Measurements from ENCODE around the gene FBXO48. TPM values are rescaled to one million over a fixed set of nuclear protein-coding genes. Genes with fewer than 3 reads are reported as not detected.
A peak's percentile ranks its signal among the peaks of the same experiment; 100 is the strongest.
"Not testable (repeated sequence)": the region's sequence is repeated elsewhere in the genome, so short reads cannot be mapped to it uniquely, and the experiment has no call there.

FBXO48 gene
- total and polyA plus RNA-seq, 2 donors: 0.66 to 1.4 TPM

GRCh38 chr2:68448671-68449653 is 18.1 kb downstream of the FBXO48 start:
- H3K36me3 ChIP-seq (ENCODE audit: control insufficient read depth in 2 of 2, insufficient read depth in 2 of 2, low read length in 1 of 2): no peaks in the 10 kb centered on the region
- H3K9me3 ChIP-seq (ENCODE audit: control insufficient read depth in 2 of 2, insufficient read depth in 1 of 2, low read length in 1 of 2): peaks cover 1 to 24% of the 10 kb centered on the region in 2 donors
- DNase-seq (ENCODE audit: low read depth in 6 of 9, low spot score in 9 of 9): peak in 2 of 9 donors; percentile 28 to 52
- no peak overlapping the region for H3K27ac ChIP-seq (ENCODE audit: low read depth in 1 of 2, low read length in 1 of 2)
- no peaks in the 10 kb centered on the region for H3K27me3 ChIP-seq (ENCODE audit: control insufficient read depth in 2 of 2, insufficient read depth in 1 of 2, low read length in 1 of 2)
- 94% methylated on average over 24 of the region's 24 CpGs for WGBS
- H3K4me1 ChIP-seq (ENCODE audit: control insufficient read depth in 2 of 2, insufficient read depth in 2 of 2, low read length in 2 of 2): peaks cover 3 to 7% of the 10 kb centered on the region in 2 donors
- H3K4me3 ChIP-seq (ENCODE audit: low read length in 2 of 2): no peak overlapping the region

GRCh38 chr2:68447118-68447517 is 20.0 kb downstream of the FBXO48 start:
- Histone ChIP-seq H3K9me3 (ENCODE audit: control insufficient read depth in 2 of 2, insufficient read depth in 1 of 2, low read length in 1 of 2) (peaks cover 1 to 22% of the 10 kb centered on the region in 2 donors), H3K27me3 (ENCODE audit: control insufficient read depth in 2 of 2, insufficient read depth in 1 of 2, low read length in 1 of 2) (no peaks in the 10 kb centered on the region), H3K36me3 (ENCODE audit: control insufficient read depth in 2 of 2, insufficient read depth in 2 of 2, low read length in 1 of 2) (no peaks in the 10 kb centered on the region), H3K4me1 (ENCODE audit: control insufficient read depth in 2 of 2, insufficient read depth in 2 of 2, low read length in 2 of 2) (peaks cover 1% of the 10 kb centered on the region in 2 donors), H3K4me3 (ENCODE audit: low read length in 2 of 2) (no peak overlapping the region), H3K27ac (ENCODE audit: low read depth in 1 of 2, low read length in 1 of 2) (no peak overlapping the region)
- WGBS: 92% methylated on average over 16 of the region's 16 CpGs
- no peak for DNase-seq (ENCODE audit: low read depth in 6 of 9, low spot score in 9 of 9)

- H3K27ac ChIP-seq (ENCODE audit: low read depth in 1 of 2, low read length in 1 of 2); H3K4me3 ChIP-seq (ENCODE audit: low read length in 2 of 2); H3K4me1 ChIP-seq (ENCODE audit: control insufficient read depth in 2 of 2, insufficient read depth in 2 of 2, low read length in 2 of 2); H3K36me3 ChIP-seq (ENCODE audit: control insufficient read depth in 2 of 2, insufficient read depth in 2 of 2, low read length in 1 of 2); DNase-seq (ENCODE audit: low read depth in 6 of 9, low spot score in 9 of 9); H3K27me3 ChIP-seq (ENCODE audit: control insufficient read depth in 2 of 2, insufficient read depth in 1 of 2, low read length in 1 of 2): not testable (repeated sequence)
- 55% methylated on average over 2 of the region's 3 CpGs for WGBS
- peaks cover 1 to 21% of the 10 kb centered on the region in 2 donors for H3K9me3 ChIP-seq (ENCODE audit: control insufficient read depth in 2 of 2, insufficient read depth in 1 of 2, low read length in 1 of 2)
These were observed 20.7 kb downstream of the FBXO48 start for GRCh38 chr2:68446425-68446824.

GRCh38 chr2:68441994-68442322 is 25.1 kb downstream of the FBXO48 start:
- no peak overlapping the region for H3K4me3 ChIP-seq (ENCODE audit: low read length in 2 of 2)
- H3K27me3 ChIP-seq (ENCODE audit: control insufficient read depth in 2 of 2, insufficient read depth in 1 of 2, low read length in 1 of 2): no peaks in the 10 kb centered on the region
- 98% methylated on average over 2 of the region's 2 CpGs for WGBS
- peaks cover 0 to 13% of the 10 kb centered on the region in 2 donors for H3K4me1 ChIP-seq (ENCODE audit: control insufficient read depth in 2 of 2, insufficient read depth in 2 of 2, low read length in 2 of 2)
- H3K27ac ChIP-seq (ENCODE audit: low read depth in 1 of 2, low read length in 1 of 2): no peak overlapping the region
- H3K36me3 ChIP-seq (ENCODE audit: control insufficient read depth in 2 of 2, insufficient read depth in 2 of 2, low read length in 1 of 2): no peaks in the 10 kb centered on the region
- H3K9me3 ChIP-seq (ENCODE audit: control insufficient read depth in 2 of 2, insufficient read depth in 1 of 2, low read length in 1 of 2): peaks cover 0 to under 1% of the 10 kb centered on the region in 2 donors
- DNase-seq (ENCODE audit: low read depth in 6 of 9, low spot score in 9 of 9): no peak

- peaks cover 0 to 19% of the 10 kb centered on the region in 2 donors for H3K4me1 ChIP-seq (ENCODE audit: control insufficient read depth in 2 of 2, insufficient read depth in 2 of 2, low read length in 2 of 2)
- H3K36me3 ChIP-seq (ENCODE audit: control insufficient read depth in 2 of 2, insufficient read depth in 2 of 2, low read length in 1 of 2): no peaks in the 10 kb centered on the region
- H3K27me3 ChIP-seq (ENCODE audit: control insufficient read depth in 2 of 2, insufficient read depth in 1 of 2, low read length in 1 of 2): no peaks in the 10 kb centered on the region
- WGBS: 47% methylated on average over 6 of the region's 6 CpGs
- no peaks in the 10 kb centered on the region for H3K9me3 ChIP-seq (ENCODE audit: control insufficient read depth in 2 of 2, insufficient read depth in 1 of 2, low read length in 1 of 2)
- H3K4me3 ChIP-seq (ENCODE audit: low read length in 2 of 2): no peak overlapping the region
- peak overlapping the region in 1 of 2 donors; percentile 8 for H3K27ac ChIP-seq (ENCODE audit: low read depth in 1 of 2, low read length in 1 of 2)
- peak; percentile 64 to 91 (median 78) for DNase-seq (ENCODE audit: low read depth in 6 of 9, low spot score in 9 of 9)
These were observed 25.7 kb downstream of the FBXO48 start for GRCh38 chr2:68441179-68441993.

GRCh38 chr2:68438455-68439303 is 28.4 kb downstream of the FBXO48 start:
- H3K27me3 ChIP-seq (ENCODE audit: control insufficient read depth in 2 of 2, insufficient read depth in 1 of 2, low read length in 1 of 2): no peaks in the 10 kb centered on the region
- no peak overlapping the region for H3K4me3 ChIP-seq (ENCODE audit: low read length in 2 of 2)
- H3K4me1 ChIP-seq (ENCODE audit: control insufficient read depth in 2 of 2, insufficient read depth in 2 of 2, low read length in 2 of 2): peaks cover 0 to 19% of the 10 kb centered on the region in 2 donors
- H3K36me3 ChIP-seq (ENCODE audit: control insufficient read depth in 2 of 2, insufficient read depth in 2 of 2, low read length in 1 of 2): no peaks in the 10 kb centered on the region
- no peaks in the 10 kb centered on the region for H3K9me3 ChIP-seq (ENCODE audit: control insufficient read depth in 2 of 2, insufficient read depth in 1 of 2, low read length in 1 of 2)
- no peak for DNase-seq (ENCODE audit: low read depth in 6 of 9, low spot score in 9 of 9)
- H3K27ac ChIP-seq (ENCODE audit: low read depth in 1 of 2, low read length in 1 of 2): peak overlapping the region in 1 of 2 donors; percentile 52
- 66% methylated on average over 7 of the region's 7 CpGs for WGBS

GRCh38 chr2:68436270-68436669 is 30.8 kb downstream of the FBXO48 start:
- H3K9me3 ChIP-seq (ENCODE audit: control insufficient read depth in 2 of 2, insufficient read depth in 1 of 2, low read length in 1 of 2): peaks cover 0 to 14% of the 10 kb centered on the region in 2 donors
- H3K36me3 ChIP-seq (ENCODE audit: control insufficient read depth in 2 of 2, insufficient read depth in 2 of 2, low read length in 1 of 2): no peaks in the 10 kb centered on the region
- DNase-seq (ENCODE audit: low read depth in 6 of 9, low spot score in 9 of 9): no peak
- WGBS: 93% methylated on average over 4 of the region's 4 CpGs
- H3K4me1 ChIP-seq (ENCODE audit: control insufficient read depth in 2 of 2, insufficient read depth in 2 of 2, low read length in 2 of 2): peaks cover 0 to 15% of the 10 kb centered on the region in 2 donors
- no peak overlapping the region for H3K4me3 ChIP-seq (ENCODE audit: low read length in 2 of 2)
- H3K27me3 ChIP-seq (ENCODE audit: control insufficient read depth in 2 of 2, insufficient read depth in 1 of 2, low read length in 1 of 2): no peaks in the 10 kb centered on the region
- H3K27ac ChIP-seq (ENCODE audit: low read depth in 1 of 2, low read length in 1 of 2): peak overlapping the region; percentile 44 to 53

- Histone ChIP-seq H3K36me3 (ENCODE audit: control insufficient read depth in 2 of 2, insufficient read depth in 2 of 2, low read length in 1 of 2) (no peaks in the 10 kb centered on the region), H3K27me3 (ENCODE audit: control insufficient read depth in 2 of 2, insufficient read depth in 1 of 2, low read length in 1 of 2) (no peaks in the 10 kb centered on the region), H3K4me3 (ENCODE audit: low read length in 2 of 2) (no peak overlapping the region), H3K9me3 (ENCODE audit: control insufficient read depth in 2 of 2, insufficient read depth in 1 of 2, low read length in 1 of 2) (peaks cover 0 to 14% of the 10 kb centered on the region in 2 donors), H3K27ac (ENCODE audit: low read depth in 1 of 2, low read length in 1 of 2) (no peak overlapping the region), H3K4me1 (ENCODE audit: control insufficient read depth in 2 of 2, insufficient read depth in 2 of 2, low read length in 2 of 2) (peaks cover 0 to 15% of the 10 kb centered on the region in 2 donors)
- no peak for DNase-seq (ENCODE audit: low read depth in 6 of 9, low spot score in 9 of 9)
These were observed 31.5 kb downstream of the FBXO48 start for GRCh38 chr2:68435615-68436014.
